ENCODE results near the gene NOCT. TPM values are rescaled to one million over a fixed set of nuclear protein-coding genes. Genes with fewer than 3 reads are reported as not detected.
"Not testable (repeated sequence)": the region's sequence is repeated elsewhere in the genome, so short reads cannot be mapped to it uniquely, and the experiment has no call there.

The NOCT gene
- total and polyA plus RNA-seq, 2 donors (not counting 1 experiment from before 2014, with no cell fraction given), result 2.6 to 3.8 TPM

DNA sequence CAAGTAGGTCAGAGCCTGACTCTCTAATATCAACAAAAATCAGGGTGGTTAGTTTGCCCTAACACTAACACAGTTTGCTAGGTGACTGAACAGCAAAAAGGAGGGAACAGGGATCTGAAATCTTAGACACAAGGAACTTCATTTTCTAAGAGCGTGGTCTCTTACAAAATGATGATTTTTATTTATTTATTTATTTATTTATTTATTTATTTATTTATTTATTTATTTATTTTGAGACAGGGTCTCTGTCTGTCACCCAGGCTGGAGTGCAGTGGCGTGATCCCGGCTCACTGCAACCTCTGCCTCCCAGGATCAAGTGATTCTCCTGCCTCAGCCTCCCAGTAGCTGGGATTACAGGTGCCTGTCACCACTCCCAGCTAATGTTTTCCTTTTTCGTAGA, 11.9 kb upstream of the NOCT start:
- H3K27me3 ChIP-seq (replicated peaks in 1 of 4; ENCODE audit: control extremely low read depth in 1 of 4, control insufficient read depth in 3 of 4, insufficient read depth in 4 of 4, low read length in 3 of 4); ATAC-seq (ENCODE audit: low read depth); H3K27ac ChIP-seq (ENCODE audit: low read length in 2 of 2); H3K4me2 ChIP-seq (replicated peaks; ENCODE audit: low read depth, low read length, poor library complexity, severe bottlenecking); DNase-seq; CTCF ChIA-PET; H4K20me1 ChIP-seq (ENCODE audit: control insufficient read depth, insufficient read depth, low read length, poor library complexity, severe bottlenecking); H3K4me1 ChIP-seq (ENCODE audit: control insufficient read depth in 2 of 2, insufficient read depth in 2 of 2, low read length in 2 of 2); H3K4me3 Mint-ChIP-seq; H3K4me3 ChIP-seq (ENCODE audit: control extremely low read depth in 1 of 5, extremely low read depth in 1 of 5, insufficient read depth in 1 of 5, low read depth in 2 of 5, low read length in 4 of 5); H3K27ac Mint-ChIP-seq; H3K9me3 Mint-ChIP-seq (ENCODE audit: insufficient read depth); H3K79me2 ChIP-seq (ENCODE audit: control insufficient read depth, insufficient read depth, low read length); H3K27me3 Mint-ChIP-seq; H2AFZ ChIP-seq (ENCODE audit: insufficient read depth, low read depth, low read length, poor library complexity, severe bottlenecking); intact Hi-C loops (cut with micrococcal nuclease); H3K9ac ChIP-seq (ENCODE audit: low read length); H3K36me3 ChIP-seq (replicated peaks in 1 of 2; ENCODE audit: control extremely low read depth in 1 of 2, control insufficient read depth in 1 of 2, extremely low read depth in 1 of 2, insufficient read depth in 2 of 2, low read length in 1 of 2); H3K9me3 ChIP-seq (ENCODE audit: control extremely low read depth in 1 of 3, control insufficient read depth in 2 of 3, insufficient read depth in 1 of 3, low read length in 2 of 3); H3K4me1 Mint-ChIP-seq; POLR2A ChIA-PET: not testable (repeated sequence)
- 95% methylated on average over 3 of the region's 4 CpGs for WGBS (ENCODE audit: insufficient coverage)

DNA sequence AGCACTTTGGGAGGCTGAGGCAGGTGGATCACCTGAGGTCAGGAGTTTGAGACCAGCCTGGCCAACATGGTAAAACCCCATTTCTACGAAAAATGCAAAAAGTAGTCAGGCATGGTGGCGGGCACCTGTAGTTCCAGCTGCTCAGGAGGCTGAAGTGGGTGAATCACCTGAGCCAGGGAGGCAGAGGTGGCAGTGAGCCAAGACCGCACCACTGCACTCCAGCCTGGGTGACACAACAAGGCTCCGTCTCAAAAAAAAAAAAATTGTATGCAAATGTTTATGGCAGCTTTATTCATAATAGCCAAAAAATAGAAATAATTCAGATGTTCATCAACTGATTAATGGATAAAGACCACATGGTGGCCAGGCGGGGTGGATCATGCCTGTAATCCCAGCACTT, 9.8 kb upstream of the NOCT start:
- H3K4me3 Mint-ChIP-seq, result no peak overlapping the region
- no peak overlapping the region for H3K27ac Mint-ChIP-seq
- TF ChIP-seq EZH2 (IDR thresholded peaks at IDR 0.05; ENCODE audit: borderline replicate concordance, insufficient read depth, low read depth, low read length, poor library complexity, severe bottlenecking), result no peak
- TF ChIP-seq, protein P1, sequence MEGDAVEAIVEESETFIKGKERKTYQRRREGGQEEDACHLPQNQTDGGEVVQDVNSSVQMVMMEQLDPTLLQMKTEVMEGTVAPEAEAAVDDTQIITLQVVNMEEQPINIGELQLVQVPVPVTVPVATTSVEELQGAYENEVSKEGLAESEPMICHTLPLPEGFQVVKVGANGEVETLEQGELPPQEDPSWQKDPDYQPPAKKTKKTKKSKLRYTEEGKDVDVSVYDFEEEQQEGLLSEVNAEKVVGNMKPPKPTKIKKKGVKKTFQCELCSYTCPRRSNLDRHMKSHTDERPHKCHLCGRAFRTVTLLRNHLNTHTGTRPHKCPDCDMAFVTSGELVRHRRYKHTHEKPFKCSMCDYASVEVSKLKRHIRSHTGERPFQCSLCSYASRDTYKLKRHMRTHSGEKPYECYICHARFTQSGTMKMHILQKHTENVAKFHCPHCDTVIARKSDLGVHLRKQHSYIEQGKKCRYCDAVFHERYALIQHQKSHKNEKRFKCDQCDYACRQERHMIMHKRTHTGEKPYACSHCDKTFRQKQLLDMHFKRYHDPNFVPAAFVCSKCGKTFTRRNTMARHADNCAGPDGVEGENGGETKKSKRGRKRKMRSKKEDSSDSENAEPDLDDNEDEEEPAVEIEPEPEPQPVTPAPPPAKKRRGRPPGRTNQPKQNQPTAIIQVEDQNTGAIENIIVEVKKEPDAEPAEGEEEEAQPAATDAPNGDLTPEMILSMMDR (IDR thresholded peaks at IDR 0.05), result no peak
- no peaks in the 10 kb centered on the region for H3K36me3 ChIP-seq (replicated peaks in 1 of 2; ENCODE audit: control extremely low read depth in 1 of 2, control insufficient read depth in 1 of 2, extremely low read depth in 1 of 2, insufficient read depth in 2 of 2, low read length in 1 of 2)
- no peak overlapping the region for H3K9ac ChIP-seq (ENCODE audit: low read length)
- H3K4me2 ChIP-seq (replicated peaks; ENCODE audit: low read depth, low read length, poor library complexity, severe bottlenecking), result no peak overlapping the region
- ATAC-seq (ENCODE audit: low read depth) (no peak), DNase-seq (no peak)
- no peak overlapping the region for H3K27ac ChIP-seq (ENCODE audit: low read length in 2 of 2)
- no peaks in the 10 kb centered on the region for H3K4me1 Mint-ChIP-seq
- no peaks in the 10 kb centered on the region for H3K27me3 Mint-ChIP-seq
- no peaks in the 10 kb centered on the region for H3K9me3 Mint-ChIP-seq (ENCODE audit: insufficient read depth)
- ChIA-PET CTCF (interaction anchor here (1.8 kb wide), 1 partner anchor 25 kb away, joined by 4 read pairs; no protein-coding TSS in a partner anchor), POLR2A (no interaction called here)
- no peaks in the 10 kb centered on the region for H3K27me3 ChIP-seq (replicated peaks in 1 of 4; ENCODE audit: control extremely low read depth in 1 of 4, control insufficient read depth in 3 of 4, insufficient read depth in 4 of 4, low read length in 3 of 4)
- intact Hi-C loops (cut with micrococcal nuclease), result no loop called here
- H3K4me3 ChIP-seq (ENCODE audit: control extremely low read depth in 1 of 5, extremely low read depth in 1 of 5, insufficient read depth in 1 of 5, low read depth in 2 of 5, low read length in 4 of 5), result no peak overlapping the region
- H3K79me2 ChIP-seq (ENCODE audit: control insufficient read depth, insufficient read depth, low read length), result no peaks in the 10 kb centered on the region
- no peaks in the 10 kb centered on the region for H4K20me1 ChIP-seq (ENCODE audit: control insufficient read depth, insufficient read depth, low read length, poor library complexity, severe bottlenecking)
- no peak overlapping the region for H2AFZ ChIP-seq (ENCODE audit: insufficient read depth, low read depth, low read length, poor library complexity, severe bottlenecking)
- H3K9me3 ChIP-seq (ENCODE audit: control extremely low read depth in 1 of 3, control insufficient read depth in 2 of 3, insufficient read depth in 1 of 3, low read length in 2 of 3), result peaks cover 1 to 7% (median 2%) of the 10 kb centered on the region in 3 donors
- no peaks in the 10 kb centered on the region for H3K4me1 ChIP-seq (ENCODE audit: control insufficient read depth in 2 of 2, insufficient read depth in 2 of 2, low read length in 2 of 2)
- WGBS (ENCODE audit: insufficient coverage), result 100% methylated on average over 2 of the region's 5 CpGs

Measured in B cell (primary cell).